Measurements from ENCODE around the gene MIER2. TPM values are rescaled to one million over a fixed set of nuclear protein-coding genes. Genes with fewer than 3 reads are reported as not detected.
"Not testable (repeated sequence)": the region's sequence is repeated elsewhere in the genome, so short reads cannot be mapped to it uniquely, and the experiment has no call there.

MIER2 gene, protein sequence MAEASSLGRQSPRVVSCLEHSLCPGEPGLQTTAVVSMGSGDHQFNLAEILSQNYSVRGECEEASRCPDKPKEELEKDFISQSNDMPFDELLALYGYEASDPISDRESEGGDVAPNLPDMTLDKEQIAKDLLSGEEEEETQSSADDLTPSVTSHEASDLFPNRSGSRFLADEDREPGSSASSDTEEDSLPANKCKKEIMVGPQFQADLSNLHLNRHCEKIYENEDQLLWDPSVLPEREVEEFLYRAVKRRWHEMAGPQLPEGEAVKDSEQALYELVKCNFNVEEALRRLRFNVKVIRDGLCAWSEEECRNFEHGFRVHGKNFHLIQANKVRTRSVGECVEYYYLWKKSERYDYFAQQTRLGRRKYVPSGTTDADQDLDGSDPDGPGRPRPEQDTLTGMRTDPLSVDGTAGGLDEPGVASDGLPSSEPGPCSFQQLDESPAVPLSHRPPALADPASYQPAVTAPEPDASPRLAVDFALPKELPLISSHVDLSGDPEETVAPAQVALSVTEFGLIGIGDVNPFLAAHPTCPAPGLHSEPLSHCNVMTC
- 10 to 100 TPM in 1 of 2 experiments, 1 to 10 TPM in 1; 9.5 to 11.5 TPM for total RNA-seq
- 10.1 TPM for polyA plus RNA-seq (2013, experiment 1 of 2)
- 13.6 TPM for polyA plus RNA-seq (2013, experiment 2 of 2)
- total RNA-seq: 7.1 to 34.8 (median 14.4) reads per million in 172 experiments

DNA sequence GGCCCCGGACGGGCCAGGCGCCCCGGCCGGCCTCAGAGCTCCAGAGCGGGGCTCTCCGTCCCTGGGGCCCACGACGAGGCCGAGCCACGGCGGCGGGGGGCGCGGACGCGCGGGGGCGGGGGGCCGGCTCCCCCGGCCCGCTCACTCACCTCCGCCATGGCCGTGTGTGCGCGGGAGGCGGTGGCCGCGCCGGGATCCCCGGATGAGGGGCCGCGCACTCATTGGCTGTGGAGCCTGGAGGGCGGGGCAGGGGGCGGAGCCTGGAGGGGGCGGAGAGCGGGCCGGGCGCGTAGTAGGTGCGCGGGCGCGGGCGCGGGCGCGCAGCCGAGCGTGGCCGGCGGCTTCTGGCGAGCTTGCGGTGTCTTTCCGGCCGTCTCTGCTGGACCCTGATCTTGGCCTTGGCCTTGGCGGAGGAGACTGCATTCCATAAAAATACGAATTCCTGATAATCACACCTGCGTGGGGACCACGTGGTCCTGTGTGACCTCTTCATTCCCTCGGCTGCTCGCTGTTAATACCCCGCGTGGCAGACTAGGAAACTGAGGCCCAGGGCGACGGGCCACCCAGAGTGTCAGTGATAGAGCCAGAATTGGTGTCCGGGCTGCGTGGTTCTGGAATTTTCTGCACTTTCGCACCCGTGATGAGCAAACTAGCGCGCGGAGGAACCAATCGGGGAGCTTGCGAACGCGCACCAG, at the start of gene MIER2:
TSS of gene MIER2 (minus strand) at position 172 of the 695 bp plus-strand sequence. CDS start at position 158, 14 bp downstream.
- TF ChIP-seq, protein P1, sequence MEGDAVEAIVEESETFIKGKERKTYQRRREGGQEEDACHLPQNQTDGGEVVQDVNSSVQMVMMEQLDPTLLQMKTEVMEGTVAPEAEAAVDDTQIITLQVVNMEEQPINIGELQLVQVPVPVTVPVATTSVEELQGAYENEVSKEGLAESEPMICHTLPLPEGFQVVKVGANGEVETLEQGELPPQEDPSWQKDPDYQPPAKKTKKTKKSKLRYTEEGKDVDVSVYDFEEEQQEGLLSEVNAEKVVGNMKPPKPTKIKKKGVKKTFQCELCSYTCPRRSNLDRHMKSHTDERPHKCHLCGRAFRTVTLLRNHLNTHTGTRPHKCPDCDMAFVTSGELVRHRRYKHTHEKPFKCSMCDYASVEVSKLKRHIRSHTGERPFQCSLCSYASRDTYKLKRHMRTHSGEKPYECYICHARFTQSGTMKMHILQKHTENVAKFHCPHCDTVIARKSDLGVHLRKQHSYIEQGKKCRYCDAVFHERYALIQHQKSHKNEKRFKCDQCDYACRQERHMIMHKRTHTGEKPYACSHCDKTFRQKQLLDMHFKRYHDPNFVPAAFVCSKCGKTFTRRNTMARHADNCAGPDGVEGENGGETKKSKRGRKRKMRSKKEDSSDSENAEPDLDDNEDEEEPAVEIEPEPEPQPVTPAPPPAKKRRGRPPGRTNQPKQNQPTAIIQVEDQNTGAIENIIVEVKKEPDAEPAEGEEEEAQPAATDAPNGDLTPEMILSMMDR (IDR thresholded peaks at IDR 0.05): no peak
- no peaks in the 10 kb centered on the region for H3K27me3 Mint-ChIP-seq
- H3K27me3 ChIP-seq (ENCODE audit: control insufficient read depth in 1 of 2, insufficient read depth in 2 of 2, low read length in 2 of 2): no peaks in the 10 kb centered on the region
- DNase-seq (peak; percentile 74 to 96 (median 88)), ATAC-seq (ENCODE audit: poor library complexity) (peak; percentile 92)
- ChIA-PET CTCF (interaction anchor here (1.7 kb wide), 1 partner anchor 162 kb away, joined by 5 read pairs; no protein-coding TSS in a partner anchor), POLR2A (no interaction called here)
- H3K4me3 Mint-ChIP-seq: peak within 1 kb of the TSS; percentile 91
- H3K27ac ChIP-seq (ENCODE audit: low read depth in 1 of 2, low read length in 2 of 2): no peak within 1 kb of the TSS
- H3K36me3 Mint-ChIP-seq (ENCODE audit: low read depth): peaks cover 8% of the 10 kb centered on the region
- intact Hi-C loops (cut with DNase I, micrococcal nuclease): loop anchor here in 1 of 2 experiments (5.0 kb wide), 2 partner anchors 143 to 163 kb away; partner anchors contain the start of gene TPGS1
- H3K4me3 ChIP-seq (ENCODE audit: low read length): peak within 1 kb of the TSS; percentile 71
- H3K4me1 Mint-ChIP-seq (ENCODE audit: low read depth): peaks cover 51% of the 10 kb centered on the region
- H3K4me1 ChIP-seq (ENCODE audit: insufficient read depth, low read length): peaks cover 46% of the 10 kb centered on the region
- peak within 1 kb of the TSS; percentile 63 for H3K27ac Mint-ChIP-seq
- no peaks in the 10 kb centered on the region for H3K9me3 Mint-ChIP-seq
- H3K9me3 ChIP-seq (ENCODE audit: control insufficient read depth in 1 of 2, insufficient read depth in 1 of 2, low read length in 2 of 2): peaks cover 0 to 14% of the 10 kb centered on the region in 2 experiments
- H3K36me3 ChIP-seq (ENCODE audit: insufficient read depth, low read length): peaks cover 10% of the 10 kb centered on the region

DNA sequence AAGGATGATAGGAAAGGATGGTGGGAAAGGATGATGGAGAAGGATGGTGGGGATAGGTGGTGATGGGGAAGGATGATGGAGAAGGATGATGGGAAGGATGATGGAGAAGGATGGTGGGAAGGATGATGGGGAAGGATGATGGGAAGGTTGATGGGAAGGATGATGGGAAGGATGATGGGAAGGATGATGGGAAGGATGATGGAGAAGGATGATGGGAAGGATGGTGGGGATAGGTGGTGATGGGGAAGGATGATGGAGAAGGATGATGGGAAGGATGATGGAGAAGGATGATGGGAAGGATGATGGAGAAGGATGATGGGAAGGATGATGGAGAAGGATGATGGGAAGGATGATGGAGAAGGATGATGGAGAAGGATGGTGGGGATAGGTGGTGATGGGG, 49.0 kb upstream of the MIER2 start:
- peak overlapping the region; percentile 67 for H3K27ac Mint-ChIP-seq
- H3K4me1 Mint-ChIP-seq (ENCODE audit: low read depth); DNase-seq; H3K4me3 Mint-ChIP-seq; H3K4me3 ChIP-seq (ENCODE audit: low read length); H3K36me3 ChIP-seq (ENCODE audit: insufficient read depth, low read length); H3K9me3 Mint-ChIP-seq; H3K4me1 ChIP-seq (ENCODE audit: insufficient read depth, low read length); H3K27me3 Mint-ChIP-seq; H3K27ac ChIP-seq (ENCODE audit: low read depth in 1 of 2, low read length in 2 of 2); intact Hi-C loops (cut with DNase I, micrococcal nuclease); ATAC-seq (ENCODE audit: poor library complexity); POLR2A ChIA-PET; H3K27me3 ChIP-seq (ENCODE audit: control insufficient read depth in 1 of 2, insufficient read depth in 2 of 2, low read length in 2 of 2); H3K36me3 Mint-ChIP-seq (ENCODE audit: low read depth); CTCF ChIA-PET: not testable (repeated sequence)
- H3K9me3 ChIP-seq (ENCODE audit: control insufficient read depth in 1 of 2, insufficient read depth in 1 of 2, low read length in 2 of 2): peaks cover 0 to 25% of the 10 kb centered on the region in 2 experiments

DNA sequence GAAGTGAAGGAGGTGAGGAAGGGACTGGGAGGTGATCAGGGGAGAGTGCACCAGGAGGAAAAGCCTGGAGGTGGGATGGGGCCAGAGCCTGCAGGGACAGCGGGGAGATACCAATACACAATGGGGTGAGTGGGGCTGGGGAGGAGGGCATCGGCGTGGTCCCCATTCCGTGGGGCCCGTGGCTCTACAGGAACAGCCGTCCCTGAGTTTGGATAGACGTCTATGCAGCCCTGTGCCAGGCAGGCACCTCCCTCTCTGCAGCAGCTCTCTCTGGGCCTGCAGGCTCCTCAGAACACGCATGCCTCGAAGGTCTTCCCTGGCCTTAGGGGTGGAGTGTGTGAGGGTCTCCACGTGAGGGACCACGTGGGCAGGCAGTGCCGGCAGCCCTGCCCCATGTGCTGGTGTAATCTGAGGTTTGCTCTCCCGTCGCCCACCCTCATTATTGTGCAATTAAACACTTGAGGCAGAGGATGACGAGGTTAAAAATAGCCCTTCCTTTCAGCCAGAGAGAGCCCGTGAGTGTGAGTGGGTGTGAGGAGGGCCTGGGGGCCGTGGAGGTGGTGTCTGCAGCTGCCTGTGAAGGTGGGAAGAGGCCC, 47.9 kb upstream of the MIER2 start:
- Histone ChIP-seq H3K27ac (ENCODE audit: low read depth in 1 of 2, low read length in 2 of 2) (no peak overlapping the region), H3K9me3 (ENCODE audit: control insufficient read depth in 1 of 2, insufficient read depth in 1 of 2, low read length in 2 of 2) (peaks cover 0 to 23% of the 10 kb centered on the region in 2 experiments), H3K27me3 (ENCODE audit: control insufficient read depth in 1 of 2, insufficient read depth in 2 of 2, low read length in 2 of 2) (peaks cover 0 to 6% of the 10 kb centered on the region in 2 experiments), H3K4me1 (ENCODE audit: insufficient read depth, low read length) (no peaks in the 10 kb centered on the region), H3K36me3 (ENCODE audit: insufficient read depth, low read length) (no peaks in the 10 kb centered on the region), H3K4me3 (ENCODE audit: low read length) (no peak overlapping the region)
- Mint-ChIP-seq H3K4me1 (ENCODE audit: low read depth) (no peaks in the 10 kb centered on the region), H3K36me3 (ENCODE audit: low read depth) (no peaks in the 10 kb centered on the region), H3K4me3 (no peak overlapping the region), H3K27me3 (peaks cover 7% of the 10 kb centered on the region), H3K27ac (peak overlapping the region; percentile 67), H3K9me3 (peaks cover 4% of the 10 kb centered on the region)
- POLR2A ChIA-PET: no interaction called here
- CTCF ChIA-PET: no interaction called here
- TF ChIP-seq, protein P1 (IDR thresholded peaks at IDR 0.05): no peak
- intact Hi-C loops (cut with DNase I, micrococcal nuclease): no loop called here
- no peak for ATAC-seq (ENCODE audit: poor library complexity)
- DNase-seq: no peak

Measured in CD4-positive, alpha-beta T cell (primary cell).